Measurements from ENCODE around the gene YY1. TPM values are rescaled to one million over a fixed set of nuclear protein-coding genes. Genes with fewer than 3 reads are reported as not detected.

YY1 gene
- total RNA-seq, 6 experiments from 2014 or later, result 24.4 to 52.5 (median 36.1) TPM

DNA sequence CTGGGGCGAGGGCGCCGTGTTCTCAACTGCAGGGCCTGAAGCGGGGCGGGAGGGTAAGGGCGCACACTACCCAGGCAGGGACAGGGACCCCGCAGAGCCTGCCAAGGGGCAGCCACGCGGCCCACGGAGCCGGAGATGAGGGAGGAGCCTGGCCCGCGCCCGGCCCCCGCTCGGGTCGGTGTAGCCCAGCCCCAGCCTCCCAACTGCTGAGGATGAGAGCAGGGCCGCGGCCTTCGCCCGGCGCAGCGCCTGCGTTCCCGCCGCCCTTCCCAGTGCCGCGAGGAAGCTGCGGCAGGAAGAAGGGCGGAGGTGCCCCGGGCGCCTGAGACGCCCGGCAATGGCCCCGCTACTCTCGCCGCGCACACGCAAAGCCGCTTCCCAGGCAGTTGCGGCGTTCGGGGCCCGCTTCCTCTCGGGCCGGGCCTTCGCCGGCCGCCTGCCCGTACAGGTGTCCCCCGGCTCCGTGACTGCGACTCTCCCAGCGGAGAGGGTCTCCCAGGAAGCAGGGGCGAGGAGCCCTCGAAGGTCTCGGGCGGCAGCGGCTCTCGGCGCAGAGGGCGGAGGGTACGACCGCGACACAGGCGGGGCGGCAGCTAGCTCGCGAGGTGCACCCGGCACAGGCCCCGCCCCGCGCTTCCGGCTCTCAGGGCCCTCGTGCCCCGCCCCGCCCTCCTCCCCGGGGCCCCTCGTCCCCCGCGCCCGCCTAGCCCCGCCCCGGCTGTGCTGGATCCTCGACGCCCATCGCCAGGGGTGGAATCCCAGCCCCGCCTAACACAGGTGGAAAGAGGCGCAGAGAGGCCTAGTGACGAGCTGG lies 24.8 kb upstream of the YY1 start:
- peak; percentile 92 for TF ChIP-seq POLR2A (IDR thresholded peaks at IDR 0.05)
- TF ChIP-seq, protein P1, sequence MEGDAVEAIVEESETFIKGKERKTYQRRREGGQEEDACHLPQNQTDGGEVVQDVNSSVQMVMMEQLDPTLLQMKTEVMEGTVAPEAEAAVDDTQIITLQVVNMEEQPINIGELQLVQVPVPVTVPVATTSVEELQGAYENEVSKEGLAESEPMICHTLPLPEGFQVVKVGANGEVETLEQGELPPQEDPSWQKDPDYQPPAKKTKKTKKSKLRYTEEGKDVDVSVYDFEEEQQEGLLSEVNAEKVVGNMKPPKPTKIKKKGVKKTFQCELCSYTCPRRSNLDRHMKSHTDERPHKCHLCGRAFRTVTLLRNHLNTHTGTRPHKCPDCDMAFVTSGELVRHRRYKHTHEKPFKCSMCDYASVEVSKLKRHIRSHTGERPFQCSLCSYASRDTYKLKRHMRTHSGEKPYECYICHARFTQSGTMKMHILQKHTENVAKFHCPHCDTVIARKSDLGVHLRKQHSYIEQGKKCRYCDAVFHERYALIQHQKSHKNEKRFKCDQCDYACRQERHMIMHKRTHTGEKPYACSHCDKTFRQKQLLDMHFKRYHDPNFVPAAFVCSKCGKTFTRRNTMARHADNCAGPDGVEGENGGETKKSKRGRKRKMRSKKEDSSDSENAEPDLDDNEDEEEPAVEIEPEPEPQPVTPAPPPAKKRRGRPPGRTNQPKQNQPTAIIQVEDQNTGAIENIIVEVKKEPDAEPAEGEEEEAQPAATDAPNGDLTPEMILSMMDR (IDR thresholded peaks at IDR 0.05), result no peak
- Histone ChIP-seq H3K36me3 (no peaks in the 10 kb centered on the region), H3K9me3 (no peaks in the 10 kb centered on the region), H3K4me3 (peak overlapping the region; percentile 71 to 83 (median 76)), H3K27ac (peak overlapping the region; percentile 86 to 96 (median 91)), H3K27me3 (no peaks in the 10 kb centered on the region), H3K4me1 (peaks cover 0 to 13% (median 0%) of the 10 kb centered on the region in 4 donors)
- intact Hi-C loops (cut with DNase I), result no loop called here
- peak; percentile 95 to 96 (median 95) for DNase-seq
- ATAC-seq, result peak; percentile 96 to 98 (median 98)
- 5% methylated on average over 3 of the region's 90 CpGs for WGBS (ENCODE audit: insufficient coverage, low coverage, low lambda C conversion rate, missing lambda C conversion rate)

DNA sequence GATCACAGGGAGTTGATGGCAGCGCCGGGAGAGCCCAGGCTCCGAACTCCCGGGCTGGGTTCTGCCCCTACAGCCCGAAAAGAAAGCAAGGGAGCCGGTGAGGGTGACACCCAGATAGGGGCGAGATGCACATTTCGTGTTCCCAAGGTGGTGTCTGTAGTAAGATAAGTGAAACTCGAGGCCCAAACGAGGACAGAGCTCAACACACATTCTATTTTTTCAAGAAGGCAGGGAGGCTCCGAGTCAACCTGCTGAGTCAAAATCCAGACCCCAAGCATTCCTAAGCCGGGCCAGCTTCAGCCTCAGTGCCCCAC lies 24.2 kb upstream of the YY1 start:
- Histone ChIP-seq H3K36me3 (no peaks in the 10 kb centered on the region), H3K9me3 (no peaks in the 10 kb centered on the region), H3K27ac (peak overlapping the region; percentile 86 to 96 (median 91)), H3K27me3 (no peaks in the 10 kb centered on the region), H3K4me1 (peaks cover 0 to 13% (median 0%) of the 10 kb centered on the region in 4 donors), H3K4me3 (peak overlapping the region; percentile 71 to 83 (median 76))
- intact Hi-C loops (cut with DNase I), result no loop called here
- ATAC-seq (no peak), DNase-seq (no peak)
- WGBS (ENCODE audit: insufficient coverage, low coverage, low lambda C conversion rate, missing lambda C conversion rate), result 35% methylated on average over 11 of the region's 12 CpGs
- TF ChIP-seq, protein P1 (IDR thresholded peaks at IDR 0.05), result no peak
- no peak for TF ChIP-seq POLR2A (IDR thresholded peaks at IDR 0.05)

DNA sequence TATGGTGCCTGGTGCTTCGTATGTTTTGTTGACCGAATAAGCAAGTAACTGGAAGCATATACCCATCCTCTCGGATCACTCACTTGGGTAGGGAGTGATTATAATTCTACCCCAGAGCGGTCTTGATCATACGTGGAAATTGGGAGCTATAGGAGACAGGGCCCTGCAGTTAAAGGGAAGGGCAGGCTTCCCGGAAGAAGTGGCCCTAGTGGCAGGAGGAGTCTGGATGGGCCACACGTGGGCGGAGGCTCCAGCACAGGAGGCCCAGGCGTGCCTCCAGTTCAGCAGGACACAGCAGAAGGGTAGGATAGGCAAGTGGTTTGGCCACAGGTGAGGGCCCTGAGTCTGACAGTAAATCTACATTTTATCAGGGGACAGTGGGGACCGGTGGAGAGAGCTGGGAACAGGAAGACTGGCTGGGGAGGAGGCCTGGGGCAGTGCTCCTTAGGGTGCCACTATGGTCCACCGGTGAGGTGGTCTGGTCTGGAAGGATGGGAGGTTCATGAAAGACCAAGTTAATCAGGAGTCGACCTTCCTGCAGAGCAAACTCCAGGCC lies 23.5 kb upstream of the YY1 start:
- intact Hi-C loops (cut with DNase I), result no loop called here
- no peaks in the 10 kb centered on the region for H3K9me3 ChIP-seq
- no peak overlapping the region for H3K4me3 ChIP-seq
- no peaks in the 10 kb centered on the region for H3K27me3 ChIP-seq
- ATAC-seq, result no peak
- no peaks in the 10 kb centered on the region for H3K36me3 ChIP-seq
- 93% methylated on average over 9 of the region's 12 CpGs for WGBS (ENCODE audit: insufficient coverage, low coverage, low lambda C conversion rate, missing lambda C conversion rate)
- no peak for DNase-seq
- peaks cover 0 to 13% (median 0%) of the 10 kb centered on the region in 4 donors for H3K4me1 ChIP-seq
- no peak for TF ChIP-seq POLR2A (IDR thresholded peaks at IDR 0.05)
- TF ChIP-seq, protein P1 (IDR thresholded peaks at IDR 0.05), result no peak
- H3K27ac ChIP-seq, result no peak overlapping the region

DNA sequence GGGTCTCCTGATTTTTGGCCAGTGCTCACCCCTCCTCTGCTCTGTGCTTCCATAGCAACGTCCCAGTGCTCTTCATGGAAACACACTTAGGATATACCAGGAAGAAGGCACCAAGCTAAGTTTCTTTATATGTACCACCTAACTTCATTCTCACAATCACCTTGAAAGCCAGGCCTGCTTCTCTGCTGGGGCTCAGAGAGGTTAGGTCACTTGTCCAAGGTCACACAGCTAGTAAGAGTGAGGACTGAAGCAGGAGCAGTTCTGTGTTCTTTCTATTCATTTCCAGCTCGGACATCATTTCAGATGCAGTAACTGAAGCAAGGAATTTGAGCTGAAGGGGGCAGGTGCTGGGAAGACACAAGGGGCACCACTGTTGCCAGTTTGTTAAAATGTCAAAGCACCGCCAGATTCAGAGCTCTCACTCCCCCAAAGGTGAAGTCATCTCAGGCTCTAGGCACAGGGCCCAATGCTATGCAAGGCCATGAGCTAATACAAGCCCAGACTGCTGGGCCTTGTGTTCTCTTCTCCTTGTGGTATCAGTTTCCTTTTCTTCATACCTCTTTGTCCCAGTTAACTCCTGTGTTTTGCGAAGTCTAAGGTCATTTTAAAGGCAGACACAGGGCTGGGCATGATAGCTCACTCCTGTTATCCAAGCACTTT lies 19.7 kb upstream of the YY1 start:
- no peak for TF ChIP-seq POLR2A (IDR thresholded peaks at IDR 0.05)
- TF ChIP-seq, protein P1 (IDR thresholded peaks at IDR 0.05), result no peak
- H3K4me3 ChIP-seq, result no peak overlapping the region
- intact Hi-C loops (cut with DNase I), result no loop called here
- ATAC-seq (no peak), DNase-seq (no peak)
- H3K27ac ChIP-seq, result no peak overlapping the region
- H3K4me1 ChIP-seq, result peaks cover 0 to 28% (median 3%) of the 10 kb centered on the region in 4 donors
- H3K36me3 ChIP-seq, result no peaks in the 10 kb centered on the region
- no peaks in the 10 kb centered on the region for H3K9me3 ChIP-seq
- WGBS (ENCODE audit: insufficient coverage, low coverage, low lambda C conversion rate, missing lambda C conversion rate), result 100% methylated on average over 3 of the region's 4 CpGs
- no peaks in the 10 kb centered on the region for H3K27me3 ChIP-seq

All from right lobe of liver (tissue), 6 donors.